Measurements from ENCODE around the gene CLSTN1. TPM values are rescaled to one million over a fixed set of nuclear protein-coding genes. Genes with fewer than 3 reads are reported as not detected.

The CLSTN1 gene
- total and polyA plus RNA-seq, 2 experiments from 2014 or later: 70.9 to 81.5 TPM

DNA sequence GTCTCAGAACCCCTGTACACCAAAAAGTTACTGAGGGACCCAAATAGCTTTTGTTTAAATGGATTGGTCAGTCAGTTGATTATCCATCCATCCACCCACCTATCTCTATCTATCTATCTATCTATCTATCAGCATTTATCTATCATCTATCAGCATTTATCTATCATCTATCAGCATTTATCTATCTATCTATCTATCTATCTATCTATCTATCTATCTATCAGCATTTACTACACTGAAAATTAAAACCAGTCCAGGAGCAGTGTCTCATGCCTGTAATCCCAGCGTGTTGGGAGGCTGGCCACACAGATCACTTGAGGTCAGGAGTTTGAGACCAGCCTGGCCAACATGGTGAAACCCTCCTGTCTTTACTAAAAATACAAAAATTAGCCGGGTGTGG is 47.1 kb downstream of the CLSTN1 start:
- TF ChIP-seq CTCF (IDR thresholded peaks at IDR 0.05; ENCODE audit: low read depth, low read length): no peak
- H3K36me3 ChIP-seq: peaks cover 11% of the 10 kb centered on the region
- no peaks in the 10 kb centered on the region for H3K4me1 ChIP-seq (ENCODE audit: low read depth)
- no peaks in the 10 kb centered on the region for H3K27me3 ChIP-seq
- no peak for DNase-seq (ENCODE audit: low read depth in 1 of 2, low spot score in 1 of 2)
- H3K27ac ChIP-seq: no peak overlapping the region
- no peak overlapping the region for H3K4me3 ChIP-seq
- H3K9me3 ChIP-seq (ENCODE audit: low read depth): no peaks in the 10 kb centered on the region

- no peaks in the 10 kb centered on the region for H3K27me3 ChIP-seq
- no peak for TF ChIP-seq CTCF (IDR thresholded peaks at IDR 0.05; ENCODE audit: low read depth, low read length)
- no peak overlapping the region for H3K4me3 ChIP-seq
- H3K9me3 ChIP-seq (ENCODE audit: low read depth): no peaks in the 10 kb centered on the region
- H3K36me3 ChIP-seq: peaks cover 11% of the 10 kb centered on the region
- H3K4me1 ChIP-seq (ENCODE audit: low read depth): no peaks in the 10 kb centered on the region
- DNase-seq (ENCODE audit: low read depth in 1 of 2, low spot score in 1 of 2): no peak
- H3K27ac ChIP-seq: no peak overlapping the region
Measured at GRCh38 chr1:9774712-9775679, 48.8 kb downstream of the CLSTN1 start.

- no peak overlapping the region for H3K4me3 ChIP-seq
- no peak overlapping the region for H3K27ac ChIP-seq
- H3K4me1 ChIP-seq (ENCODE audit: low read depth): no peaks in the 10 kb centered on the region
- DNase-seq (ENCODE audit: low read depth in 1 of 2, low spot score in 1 of 2): no peak
- no peak for TF ChIP-seq CTCF (IDR thresholded peaks at IDR 0.05; ENCODE audit: low read depth, low read length)
- peaks cover 11% of the 10 kb centered on the region for H3K36me3 ChIP-seq
- H3K9me3 ChIP-seq (ENCODE audit: low read depth): no peaks in the 10 kb centered on the region
- no peaks in the 10 kb centered on the region for H3K27me3 ChIP-seq
Measured at GRCh38 chr1:9770298-9770697, 53.5 kb downstream of the CLSTN1 start.

GRCh38 chr1:9768983-9769382 is 54.8 kb downstream of the CLSTN1 start:
- Histone ChIP-seq H3K36me3 (peaks cover 11% of the 10 kb centered on the region), H3K27me3 (no peaks in the 10 kb centered on the region), H3K4me3 (no peak overlapping the region), H3K27ac (no peak overlapping the region), H3K4me1 (ENCODE audit: low read depth) (no peaks in the 10 kb centered on the region), H3K9me3 (ENCODE audit: low read depth) (no peaks in the 10 kb centered on the region)
- no peak for TF ChIP-seq CTCF (IDR thresholded peaks at IDR 0.05; ENCODE audit: low read depth, low read length)
- DNase-seq (ENCODE audit: low read depth in 1 of 2, low spot score in 1 of 2): no peak

DNA sequence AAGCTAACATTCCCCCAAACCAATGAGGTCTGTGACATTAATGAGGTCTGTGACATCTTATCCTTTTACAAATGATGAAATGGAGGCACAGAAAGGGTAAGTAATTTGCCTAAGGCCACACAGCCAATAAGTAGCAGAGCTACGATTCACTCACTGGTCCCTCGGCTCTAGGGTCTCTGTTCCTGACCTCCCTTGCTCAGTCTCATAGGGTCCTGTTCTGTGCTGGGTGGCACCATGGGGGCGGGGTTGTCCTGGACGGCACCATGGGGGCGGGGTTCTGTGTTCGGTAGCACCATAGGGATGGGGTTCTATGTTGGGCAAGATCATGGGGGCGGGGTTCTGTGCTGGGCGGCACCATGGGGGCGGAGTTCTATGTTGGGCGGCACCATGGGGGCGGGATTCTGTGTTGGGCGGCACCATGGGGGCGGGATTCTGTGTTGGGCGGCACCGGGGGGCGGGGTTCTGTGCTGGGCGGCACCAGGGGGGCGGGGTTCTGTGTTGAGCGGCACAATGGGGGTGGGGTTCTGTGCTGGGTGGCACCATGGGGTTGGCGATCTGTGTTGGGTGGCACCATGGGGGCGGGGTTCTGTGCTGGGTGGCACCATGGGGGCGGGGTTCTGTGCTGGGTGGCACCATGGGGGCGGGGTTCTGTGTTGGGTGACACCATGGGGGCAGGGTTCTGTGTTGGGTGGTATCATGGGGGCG is 55.6 kb downstream of the CLSTN1 start:
- Histone ChIP-seq H3K27ac (no peak overlapping the region), H3K36me3 (peaks cover 10% of the 10 kb centered on the region), H3K9me3 (ENCODE audit: low read depth) (no peaks in the 10 kb centered on the region), H3K4me3 (no peak overlapping the region), H3K4me1 (ENCODE audit: low read depth) (no peaks in the 10 kb centered on the region), H3K27me3 (no peaks in the 10 kb centered on the region)
- TF ChIP-seq CTCF (IDR thresholded peaks at IDR 0.05; ENCODE audit: low read depth, low read length): no peak
- no peak for DNase-seq (ENCODE audit: low read depth in 1 of 2, low spot score in 1 of 2)

Measured in cardiac muscle cell (in vitro differentiated cells and primary cell).